ENCODE measurements around the gene STK11.

Gene STK11

DNA sequence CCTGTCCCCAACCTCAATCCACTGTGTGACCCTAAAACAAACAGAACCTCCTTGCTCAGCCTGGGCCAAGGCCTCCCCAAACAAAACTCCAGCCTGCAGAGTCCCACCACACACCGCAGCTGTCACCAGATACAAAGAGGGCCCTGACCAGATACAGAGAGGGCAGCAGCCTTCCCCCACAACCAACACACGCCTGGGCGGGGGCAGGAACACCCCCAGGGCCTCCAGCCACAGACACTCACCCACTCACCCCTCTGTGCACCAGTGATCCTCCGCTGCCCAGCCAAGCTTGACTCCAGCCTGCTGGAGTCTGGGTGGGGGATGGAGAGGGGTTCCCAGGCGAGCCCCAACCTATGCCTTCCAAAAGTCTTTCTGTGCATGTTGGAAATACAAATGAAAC is 57.6 kb downstream of the STK11 start:
- DNase-seq = no peak

DNA sequence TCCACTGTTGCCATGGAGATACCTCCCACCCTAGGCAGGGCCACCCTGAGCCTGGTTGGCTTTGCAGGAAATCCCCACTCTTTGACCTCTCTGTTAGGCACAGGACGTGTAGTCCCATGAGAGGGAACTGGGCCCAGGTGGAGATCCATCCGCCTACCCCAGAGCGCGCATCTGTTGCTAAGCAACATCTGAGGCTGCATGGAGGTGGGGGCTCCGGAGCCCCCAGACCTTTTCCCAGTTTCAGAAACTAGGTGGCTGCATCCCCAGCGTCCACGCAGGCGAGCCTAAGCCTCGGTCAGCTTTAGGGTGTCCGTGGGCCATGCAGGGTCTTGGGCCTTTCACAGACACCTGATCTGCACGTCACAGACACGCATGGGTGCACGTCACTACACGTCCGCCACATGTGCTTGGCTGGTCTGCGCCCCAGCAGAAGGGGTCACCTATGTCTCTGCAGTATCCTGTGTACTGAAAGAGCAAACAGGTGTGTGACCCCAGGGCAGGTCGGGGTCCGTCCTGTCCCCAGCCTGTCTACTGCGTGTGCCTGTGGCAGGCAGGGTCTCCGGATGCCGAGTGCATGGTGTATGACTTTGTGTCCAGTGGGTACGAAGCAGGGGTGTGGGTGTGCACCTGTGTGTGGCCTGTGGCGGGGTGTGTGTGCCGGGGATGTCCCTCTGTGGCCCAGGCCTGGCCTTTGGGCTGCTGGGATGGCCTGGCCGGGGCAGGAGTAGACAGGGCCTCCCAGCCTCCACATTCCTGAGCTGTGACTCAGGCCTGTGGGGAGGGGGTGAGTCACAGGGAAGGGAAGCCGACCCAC is 59.4 kb downstream of the STK11 start:
- no peak for DNase-seq

GRCh38 chr19:1265615-1266128 is 60.1 kb downstream of the STK11 start:
- no peak for DNase-seq

GRCh38 chr19:1266129-1266915 is 60.7 kb downstream of the STK11 start:
- peak; percentile 37 for DNase-seq

- DNase-seq = no peak
These were observed 61.4 kb downstream of the STK11 start for GRCh38 chr19:1266916-1267476.

GRCh38 chr19:1267477-1268225 is 62.1 kb downstream of the STK11 start:
- no peak for DNase-seq

GRCh38 chr19:1268226-1269064 is 62.9 kb downstream of the STK11 start:
- no peak for DNase-seq

DNA sequence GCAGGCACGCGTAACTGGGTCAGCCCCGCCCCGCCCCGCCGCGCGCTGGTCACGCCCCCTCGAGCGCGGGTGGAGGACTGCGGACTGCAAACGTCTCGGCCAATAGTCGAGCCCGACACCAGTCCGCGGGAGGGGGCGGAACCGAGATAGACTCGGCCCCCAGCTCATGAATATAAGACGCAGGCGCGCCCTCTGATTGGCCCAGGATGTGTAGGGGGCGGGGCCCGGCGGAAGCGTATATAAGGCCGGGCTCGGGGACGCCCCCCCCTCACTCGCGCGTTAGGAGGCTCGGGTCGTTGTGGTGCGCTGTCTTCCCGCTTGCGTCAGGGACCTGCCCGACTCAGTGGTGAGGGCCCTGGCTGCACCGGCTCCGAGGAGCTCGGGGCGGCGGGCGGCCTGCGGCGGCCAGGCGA is 63.5 kb downstream of the STK11 start, which contains the start of gene CIRBP:
TSS of gene CIRBP (plus strand) at position 268 of the 413 bp plus-strand sequence. CDS start 1,602 bp downstream, outside the sequence.
- peak; percentile 81 for DNase-seq

DNA sequence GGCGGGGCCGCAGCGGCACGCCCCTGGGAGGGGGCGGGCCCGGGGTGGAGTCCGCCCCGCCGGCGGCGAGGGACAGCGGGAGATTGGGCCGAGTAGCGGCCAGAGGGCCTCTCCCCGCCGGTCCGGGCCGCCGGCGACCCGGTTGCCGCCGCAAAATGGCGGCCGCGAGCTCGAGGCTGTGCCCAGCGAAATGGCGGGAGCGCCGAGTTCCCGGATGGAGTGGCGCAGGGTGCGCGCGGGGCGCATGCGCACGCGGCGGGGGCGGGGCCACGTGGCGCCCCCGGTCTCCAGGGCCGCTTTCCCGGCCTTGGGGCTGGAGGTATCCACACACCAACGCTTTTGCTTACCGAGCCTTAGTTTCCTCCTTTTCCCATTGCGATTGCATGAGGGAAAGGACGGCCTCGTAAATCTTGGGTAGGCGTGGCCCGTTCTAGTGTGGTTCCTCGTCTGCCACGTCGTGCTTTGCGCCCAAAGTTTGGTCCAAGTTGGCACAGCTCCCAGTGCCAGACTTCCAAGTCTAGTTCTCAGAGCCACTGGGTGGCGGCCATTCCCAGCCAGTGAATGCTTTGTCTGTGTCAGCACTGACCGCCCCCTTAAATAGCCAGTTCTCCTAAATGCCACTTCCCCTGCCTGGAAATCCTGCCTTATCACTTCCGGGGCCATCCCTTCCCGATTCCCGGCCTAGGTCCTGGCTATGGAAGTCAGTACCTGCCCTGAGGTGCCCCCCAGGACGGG is 64.1 kb downstream of the STK11 start:
- DNase-seq = no peak

DNA sequence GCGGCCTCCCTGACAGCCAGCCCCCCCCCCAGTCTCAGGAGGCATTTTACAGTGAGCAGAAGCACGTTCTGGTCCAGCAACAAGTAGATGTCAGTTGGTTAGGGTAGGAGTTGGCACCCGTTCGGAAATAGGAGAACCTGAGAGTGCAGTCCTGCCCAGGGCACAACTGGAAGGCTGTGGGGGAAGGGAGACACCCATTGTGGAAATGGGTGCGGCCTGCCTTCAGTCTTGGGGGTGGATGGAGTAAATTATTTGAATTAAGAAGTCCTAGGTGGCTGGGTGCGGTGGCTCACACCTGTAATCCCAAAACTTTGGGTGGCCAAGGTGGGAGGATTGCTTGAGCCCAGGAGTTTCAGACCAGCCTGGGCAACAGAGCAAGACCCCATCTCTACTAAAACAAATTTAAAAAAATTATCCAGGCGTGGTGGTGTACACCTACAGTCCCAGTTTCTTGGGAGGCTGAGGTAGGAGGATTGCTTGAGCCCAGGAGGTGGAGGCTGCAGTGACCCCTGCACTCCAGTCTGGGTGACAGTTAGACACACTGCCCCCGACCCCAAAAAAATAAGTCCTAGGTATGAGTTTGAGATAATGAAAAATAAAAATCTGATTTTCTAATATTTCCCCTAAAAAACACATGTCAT is 64.8 kb downstream of the STK11 start:
- DNase-seq = no peak

DNA sequence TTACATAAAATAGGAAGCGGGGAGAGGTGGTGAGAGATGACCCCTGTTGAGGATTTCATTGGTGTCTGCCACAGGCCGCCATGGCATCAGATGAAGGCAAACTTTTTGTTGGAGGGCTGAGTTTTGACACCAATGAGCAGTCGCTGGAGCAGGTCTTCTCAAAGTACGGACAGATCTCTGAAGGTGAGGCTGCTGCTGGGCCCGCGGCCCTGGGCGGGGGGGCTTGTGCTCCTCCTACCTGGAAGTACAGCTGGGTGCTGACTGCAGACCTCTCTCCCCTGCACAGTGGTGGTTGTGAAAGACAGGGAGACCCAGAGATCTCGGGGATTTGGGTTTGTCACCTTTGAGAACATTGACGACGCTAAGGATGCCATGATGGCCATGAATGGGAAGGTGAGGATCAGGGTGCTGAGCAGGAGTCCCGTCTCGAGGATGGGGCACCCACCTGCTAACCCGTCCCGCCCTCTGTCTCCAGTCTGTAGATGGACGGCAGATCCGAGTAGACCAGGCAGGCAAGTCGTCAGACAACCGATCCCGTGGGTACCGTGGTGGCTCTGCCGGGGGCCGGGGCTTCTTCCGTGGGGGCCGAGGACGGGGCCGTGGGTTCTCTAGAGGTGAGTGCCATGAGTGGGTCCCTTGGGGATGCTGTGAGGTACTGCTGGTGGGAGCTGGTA is 65.4 kb downstream of the STK11 start:
- DNase-seq = no peak

DNA sequence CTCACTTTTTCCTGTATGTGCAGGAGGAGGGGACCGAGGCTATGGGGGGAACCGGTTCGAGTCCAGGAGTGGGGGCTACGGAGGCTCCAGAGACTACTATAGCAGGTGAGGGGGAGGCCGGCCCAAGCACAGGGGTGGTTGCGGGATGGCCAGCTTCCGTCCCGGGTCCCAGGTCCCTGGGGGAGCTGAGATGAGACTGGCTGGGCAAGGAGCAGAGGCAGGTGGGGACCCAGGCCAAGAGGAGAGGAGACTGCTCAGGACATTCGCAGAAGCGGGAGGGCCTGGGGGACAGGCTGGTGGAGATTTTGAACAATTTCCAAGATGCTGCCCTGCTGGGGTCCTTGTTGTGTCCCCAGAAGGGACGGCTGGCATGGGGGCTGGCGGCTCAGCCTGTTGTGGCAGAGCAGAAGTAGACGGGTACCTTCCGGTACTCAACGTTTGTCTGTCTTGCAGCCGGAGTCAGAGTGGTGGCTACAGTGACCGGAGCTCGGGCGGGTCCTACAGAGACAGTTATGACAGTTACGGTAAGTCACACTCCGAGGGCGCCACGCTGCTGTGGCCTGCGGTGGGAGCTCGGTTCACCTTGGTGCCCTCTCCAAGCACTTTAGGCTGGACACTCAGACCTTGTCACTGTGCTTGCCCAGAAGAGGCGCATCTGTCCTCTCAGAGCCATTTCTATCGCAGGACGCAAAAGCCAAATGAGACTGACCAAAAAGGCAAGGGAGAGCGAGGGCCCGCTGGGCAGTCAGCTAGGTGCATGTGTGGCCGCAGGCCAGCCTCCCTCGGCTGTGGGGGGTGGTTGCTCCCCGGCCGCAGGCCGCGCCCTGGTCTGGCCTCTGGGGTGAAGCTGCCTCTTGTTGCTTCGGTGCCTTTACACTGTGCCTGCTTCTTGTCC is 66.2 kb downstream of the STK11 start:
- DNase-seq = no peak

GRCh38 chr19:1272423-1273262 is 67.1 kb downstream of the STK11 start:
- no peak for DNase-seq

- DNase-seq = no peak
These were observed 67.9 kb downstream of the STK11 start for GRCh38 chr19:1273263-1274041.

- no peak for DNase-seq
These were observed 68.7 kb downstream of the STK11 start for GRCh38 chr19:1274081-1274851.

GRCh38 chr19:1274852-1275259 is 69.3 kb downstream of the STK11 start:
- no peak for DNase-seq

All from NCI-H748 treated with DMSO at 0.1 percent for 48 hours (cell line).